HCT116 (cell line): ENCODE results near the gene EIPR1.

Source experiments
- EZH2 ChIP-seq: fragments of 200-600 bp; sonication (generic); IDR thresholded peaks from 2 replicates; pipeline ENCODE4 v1.6.1; 2017; ENCODE audit warnings: antibody characterized with exemption, mixed run types
- POLR2A ChIP-seq: IDR thresholded peaks from 2 replicates; pipeline ENCODE4 v1.7.0; 2011; ENCODE audit warnings: borderline replicate concordance; ENCODE audit not compliant: insufficient read depth, insufficient read length; ENCODE audit errors: extremely low read depth
- REST ChIP-seq: IDR thresholded peaks from 2 replicates; pipeline ENCODE4 v1.6.1; 2012; ENCODE audit warnings: low read depth

GRCh38 chr2:3248754-3249475 lies 128.7 kb downstream of the EIPR1 start:
- TF ChIP-seq EZH2 (no peak), POLR2A (no peak), REST (no peak)
